Naive thymus-derived CD4-positive, alpha-beta T cell (primary cell): ENCODE results near the gene IFNA13. TPM values are rescaled to one million over a fixed set of nuclear protein-coding genes. Genes with fewer than 3 reads are reported as not detected.
"Not testable (repeated sequence)": the region's sequence is repeated elsewhere in the genome, so short reads cannot be mapped to it uniquely, and the experiment has no call there.

Experiments
- ATAC-seq: fragments of 150-1000 bp; cut with Tn5 transposase; 2 replicates; pipeline ENCODE4 v1.10.0; 2021; ENCODE audit warnings: mild to moderate bottlenecking, moderate library complexity
- CTCF ChIA-PET: fragments of 350-600 bp; sonication (Branson Sonifier 250); formaldehyde crosslinking; loops from one replicate; lab custom pipeline; 2021; ENCODE audit warnings: antibody characterized with exemption; lab: Charles Lee
- POLR2A ChIA-PET: fragments of 350-600 bp; sonication (Branson Sonifier 250); formaldehyde crosslinking; loops from one replicate; lab custom pipeline; 2021; ENCODE audit warnings: antibody characterized with exemption, inconsistent platforms; lab: Charles Lee
- DNase-seq, 9 donors: peaks; one replicate each; pipeline versions ENCODE4 v3.0.0 to v3.0.0-alpha.2; 2020 to 2022; ENCODE audit warnings: mixed read lengths in 1 of 9
- H3K27ac ChIP-seq: one replicate; pipeline ENCODE4 v1.7.0; 2013; ENCODE audit warnings: mild to moderate bottlenecking, low read depth, low read length, moderate library complexity
- H3K27me3 ChIP-seq, 2 donors: one replicate each; pipeline ENCODE4 v1.7.0; 2013; ENCODE audit warnings: low read length in 2 of 2, mild to moderate bottlenecking in 2 of 2, moderate library complexity in 2 of 2; ENCODE audit not compliant: control insufficient read depth in 2 of 2, insufficient read depth in 2 of 2
- H3K36me3 ChIP-seq, 3 experiments: 1 replicate in 2 of 3; 2 replicates in 1 of 3; pipeline ENCODE4 v1.7.0; 2013; ENCODE audit warnings: low read length in 3 of 3, mild to moderate bottlenecking in 3 of 3, moderate library complexity in 1 of 3; ENCODE audit not compliant: insufficient read depth in 3 of 3, control insufficient read depth in 2 of 3
- H3K4me1 ChIP-seq, 2 donors: one replicate each; pipeline ENCODE4 v1.7.0; 2013; ENCODE audit warnings: low read length in 2 of 2, mild to moderate bottlenecking in 2 of 2, moderate library complexity in 1 of 2; ENCODE audit not compliant: control insufficient read depth in 2 of 2, insufficient read depth in 2 of 2
- H3K4me3 ChIP-seq: 2 replicates; pipeline ENCODE4 v1.7.0; 2013; ENCODE audit warnings: mild to moderate bottlenecking, low read length
- H3K9me3 ChIP-seq, 3 experiments: 1 replicate in 2 of 3; 2 replicates in 1 of 3; pipeline ENCODE4 v1.7.0; 2013; ENCODE audit warnings: low read length in 3 of 3; ENCODE audit not compliant: control insufficient read depth in 2 of 3
- H3K27ac Mint-ChIP-seq, 9 donors: one replicate each; pipeline ENCODE4 v1.8.0; 2020 to 2022; ENCODE audit warnings: mixed read lengths in 9 of 9, mild to moderate bottlenecking in 8 of 9, moderate library complexity in 5 of 9, inconsistent platforms in 2 of 9
- H3K27me3 Mint-ChIP-seq, 5 donors: one replicate each; pipeline ENCODE4 v1.8.0; 2021 to 2022; ENCODE audit warnings: mixed read lengths in 5 of 5, mild to moderate bottlenecking in 1 of 5
- H3K36me3 Mint-ChIP-seq, 5 donors: one replicate each; pipeline ENCODE4 v1.8.0; 2020 to 2022; ENCODE audit warnings: mixed read lengths in 5 of 5, mild to moderate bottlenecking in 3 of 5, inconsistent platforms in 1 of 5
- H3K4me1 Mint-ChIP-seq, 7 donors: one replicate each; pipeline ENCODE4 v1.8.0; 2020 to 2022; ENCODE audit warnings: mixed read lengths in 7 of 7, mild to moderate bottlenecking in 3 of 7, inconsistent platforms in 1 of 7
- H3K4me3 Mint-ChIP-seq, 10 donors: one replicate each; pipeline ENCODE4 v1.8.0; 2020 to 2022; ENCODE audit warnings: mild to moderate bottlenecking in 10 of 10, mixed read lengths in 10 of 10, moderate library complexity in 6 of 10, inconsistent platforms in 2 of 10
- H3K9me3 Mint-ChIP-seq, 11 donors: one replicate each; pipeline ENCODE4 v1.8.0; 2020 to 2022; ENCODE audit warnings: mixed read lengths in 11 of 11, mild to moderate bottlenecking in 4 of 11, inconsistent platforms in 1 of 11, moderate library complexity in 1 of 11
- intact Hi-C, 2 donors: fragments of 100-400 bp; cut with micrococcal nuclease; formaldehyde crosslinking; loops; one replicate each; pipeline ENCODE4 v1.15.1; 2023
- polyA plus RNA-seq, 2 donors: library from polyadenylated mRNA; unstranded; fragments of 300-500 nt; fragmentation: Illumina TruSeq; gene quantifications; one replicate each; pipeline ENCODE4 v1.2.3, GENCODE V29; 2021
- total RNA-seq, 6 experiments: library from RNA in 5 of 6; stranded (reverse) in 5 of 6; gene quantifications; 1 replicate in 5 of 6; 2 replicates in 1 of 6; pipeline ENCODE4 v1.2.3 and lab custom pipeline; 2021 to 2026

The IFNA13 gene
- total and polyA plus RNA-seq, 7 experiments from 2014 or later = not detected

GRCh38 chr9:21371467-21371866, 3.6 kb upstream of the IFNA13 start:
- intact Hi-C loops, H3K4me1 Mint-ChIP-seq, POLR2A ChIA-PET, H3K4me3 ChIP-seq, DNase-seq, H3K27me3 ChIP-seq, CTCF ChIA-PET, H3K36me3 ChIP-seq, H3K4me1 ChIP-seq, H3K27ac ChIP-seq, H3K4me3 Mint-ChIP-seq, H3K36me3 Mint-ChIP-seq, H3K9me3 ChIP-seq, H3K27ac Mint-ChIP-seq, ATAC-seq: not testable (repeated sequence)
- Mint-ChIP-seq H3K9me3 (peaks cover 0 to 10% (median 0%) of the 10 kb centered on the region in 11 donors), H3K27me3 (peaks cover 17 to 50% (median 27%) of the 10 kb centered on the region in 5 donors)

DNA sequence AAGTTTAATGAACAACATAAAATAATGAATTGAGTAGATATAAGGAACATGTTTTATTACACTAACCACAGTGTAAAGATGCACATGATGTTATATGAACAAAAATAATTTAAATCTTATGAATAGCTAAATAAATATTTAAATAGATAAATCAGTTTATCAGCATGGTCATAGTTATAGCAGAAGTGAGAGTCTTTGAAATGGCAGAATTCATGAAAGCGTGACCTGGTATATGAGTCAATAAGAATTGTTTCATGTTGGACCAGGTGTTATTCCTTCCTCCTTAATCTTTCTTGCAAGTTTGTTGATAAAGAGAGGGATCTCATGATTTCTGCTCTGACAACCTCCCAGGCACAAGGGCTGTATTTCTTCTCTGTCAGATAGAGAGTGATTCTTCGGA, 688 bp downstream of the IFNA13 start:
- POLR2A ChIA-PET, H3K27ac ChIP-seq, CTCF ChIA-PET, H3K36me3 ChIP-seq, H3K4me3 Mint-ChIP-seq, H3K4me1 Mint-ChIP-seq, H3K9me3 ChIP-seq, intact Hi-C loops, H3K27ac Mint-ChIP-seq, H3K9me3 Mint-ChIP-seq, H3K36me3 Mint-ChIP-seq, H3K4me3 ChIP-seq, H3K4me1 ChIP-seq, DNase-seq, H3K27me3 ChIP-seq, ATAC-seq: not testable (repeated sequence)
- H3K27me3 Mint-ChIP-seq = peaks cover 17 to 61% (median 32%) of the 10 kb centered on the region in 5 donors

DNA sequence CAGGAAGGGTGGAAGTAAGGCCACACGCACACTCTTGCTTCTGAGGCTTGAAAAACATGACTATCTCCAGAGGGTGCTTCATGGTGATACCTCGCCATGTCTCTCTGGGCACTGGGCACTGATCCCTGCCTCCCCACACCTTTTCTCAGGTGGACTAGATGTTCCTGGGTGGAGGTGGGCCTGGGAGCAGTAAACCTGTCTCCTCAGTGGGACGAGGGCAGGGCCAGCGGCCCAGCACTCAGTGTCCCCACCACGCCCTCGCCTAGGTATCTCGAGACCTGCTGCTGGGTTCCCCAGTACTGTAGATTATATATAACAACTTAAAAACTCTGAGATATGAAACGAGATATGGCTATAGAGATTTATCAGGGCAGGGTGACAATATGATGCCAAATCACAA, 5.6 kb downstream of the IFNA13 start:
- H3K4me3 ChIP-seq = no peak overlapping the region
- no peak overlapping the region for H3K27ac Mint-ChIP-seq
- CTCF ChIA-PET = interaction anchor here (0.5 to 0.6 kb wide), 2 partner anchors 15 to 188 kb away, joined by 3 to 4 read pairs; no protein-coding TSS in a partner anchor
- ATAC-seq (no peak), DNase-seq (no peak)
- no peaks in the 10 kb centered on the region for H3K9me3 ChIP-seq
- H3K27me3 Mint-ChIP-seq = peaks cover 10 to 67% (median 20%) of the 10 kb centered on the region in 5 donors
- peaks cover 3 to 6% of the 10 kb centered on the region in 2 donors for H3K4me1 ChIP-seq
- no peak overlapping the region for H3K4me3 Mint-ChIP-seq
- POLR2A ChIA-PET = no interaction called here
- intact Hi-C loops = no loop called here
- H3K27ac ChIP-seq = no peak overlapping the region
- no peaks in the 10 kb centered on the region for H3K27me3 ChIP-seq
- no peaks in the 10 kb centered on the region for H3K9me3 Mint-ChIP-seq
- H3K36me3 ChIP-seq = no peaks in the 10 kb centered on the region
- H3K36me3 Mint-ChIP-seq = no peaks in the 10 kb centered on the region
- peaks cover 2 to 17% (median 14%) of the 10 kb centered on the region in 7 donors for H3K4me1 Mint-ChIP-seq

DNA sequence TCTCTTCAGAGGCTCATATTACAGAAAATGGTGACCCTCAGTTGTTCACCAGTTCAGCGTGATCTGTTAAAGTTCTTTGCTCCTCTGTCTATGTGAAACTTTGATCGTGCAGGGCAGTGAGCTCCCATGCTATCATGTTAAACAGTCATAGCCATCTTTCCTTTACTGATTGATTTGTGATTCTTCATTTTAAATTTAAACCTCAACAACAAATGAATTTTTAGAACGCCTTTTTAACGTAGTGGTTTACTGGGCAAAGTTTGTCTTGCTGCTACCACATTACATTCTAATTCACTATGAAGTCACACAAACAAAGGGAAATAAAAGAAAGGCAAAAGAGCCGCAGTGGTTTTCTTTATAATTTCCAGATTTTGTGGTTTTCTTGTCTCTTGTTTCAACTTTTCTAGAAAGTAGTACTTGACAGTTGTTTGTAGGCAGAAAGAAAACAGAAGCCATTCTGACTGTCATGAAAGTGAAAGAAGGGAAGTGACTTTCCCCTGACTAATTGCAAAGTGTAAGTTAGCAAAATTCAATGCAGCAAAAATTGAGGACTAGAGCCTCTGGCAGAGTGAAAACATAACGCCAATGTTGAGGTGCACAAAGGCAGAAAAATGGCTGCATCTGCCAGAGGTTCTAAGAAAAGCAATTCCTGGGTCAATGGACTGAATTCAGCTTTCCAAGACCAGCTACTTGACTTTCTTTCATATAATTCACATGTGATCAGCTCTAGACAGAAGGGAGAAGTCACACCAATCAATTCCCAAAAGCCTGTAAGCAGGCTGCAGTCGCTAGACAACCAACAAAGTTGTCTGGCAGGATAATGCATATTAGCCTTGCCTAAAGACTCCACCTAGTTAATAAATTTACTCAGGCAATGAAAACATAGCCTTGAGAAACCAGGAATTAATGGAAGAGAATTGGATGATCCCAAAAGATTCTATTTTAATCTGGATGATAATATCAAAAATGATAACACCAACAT, 10.1 kb downstream of the IFNA13 start:
- Mint-ChIP-seq H3K4me1 (peaks cover 4 to 27% (median 18%) of the 10 kb centered on the region in 7 donors), H3K27ac (peak overlapping the region; percentile 75 to 95 (median 88)), H3K9me3 (peaks cover 0 to 12% (median 6%) of the 10 kb centered on the region in 11 donors), H3K4me3 (peak overlapping the region; percentile 31 to 79 (median 72)), H3K27me3 (peaks cover 0 to 67% (median 6%) of the 10 kb centered on the region in 5 donors), H3K36me3 (peaks cover 0 to 7% (median 6%) of the 10 kb centered on the region in 5 donors)
- Histone ChIP-seq H3K36me3 (no peaks in the 10 kb centered on the region), H3K4me1 (peaks cover 3 to 6% of the 10 kb centered on the region in 2 donors), H3K9me3 (peaks cover 0 to 3% (median 0%) of the 10 kb centered on the region in 3 experiments), H3K27me3 (no peaks in the 10 kb centered on the region), H3K27ac (peak overlapping the region; percentile 68), H3K4me3 (peak overlapping the region; percentile 18)
- DNase-seq (peak in 6 of 9 donors; percentile 30 to 64 (median 48)), ATAC-seq (peak; percentile 72)
- ChIA-PET POLR2A (interaction anchor here (2.4 kb wide), 1 partner anchor 23 kb away, joined by 12 read pairs; the partner anchor contains the start of gene KLHL9), CTCF (interaction anchor here (0.6 to 0.8 kb wide), 3 partner anchors 10 to 31 kb away, joined by 3 read pairs; no protein-coding TSS in a partner anchor)
- intact Hi-C loops = loop anchor here (1.0 to 2.0 kb wide), 4 partner anchors 19 to 39 kb away; partner anchors contain the start of gene KLHL9 (in 2 of the 2)

GRCh38 chr9:21350787-21351186, 17.1 kb downstream of the IFNA13 start, which contains the start of gene IFNA6:
Gene IFNA6 (minus strand): TSS chr9:21350887. CDS start chr9:21350887, 0 bp downstream.
- POLR2A ChIA-PET = no interaction called here
- CTCF ChIA-PET = no interaction called here
- peaks cover 0 to 6% of the 10 kb centered on the region in 2 donors for H3K27me3 ChIP-seq
- DNase-seq (no peak), ATAC-seq (no peak)
- no peak within 1 kb of the TSS for H3K4me3 Mint-ChIP-seq
- H3K27ac ChIP-seq = no peak within 1 kb of the TSS
- no peaks in the 10 kb centered on the region for H3K4me1 Mint-ChIP-seq
- intact Hi-C loops = no loop called here
- no peak within 1 kb of the TSS for H3K27ac Mint-ChIP-seq
- H3K9me3 ChIP-seq = peaks cover 0 to 3% (median 0%) of the 10 kb centered on the region in 3 experiments
- peaks cover 0 to 12% (median 7%) of the 10 kb centered on the region in 11 donors for H3K9me3 Mint-ChIP-seq
- peaks cover 9 to 78% (median 17%) of the 10 kb centered on the region in 5 donors for H3K27me3 Mint-ChIP-seq
- no peaks in the 10 kb centered on the region for H3K4me1 ChIP-seq
- H3K36me3 Mint-ChIP-seq = peaks cover 0 to 7% (median 6%) of the 10 kb centered on the region in 5 donors
- H3K4me3 ChIP-seq = no peak within 1 kb of the TSS
- no peaks in the 10 kb centered on the region for H3K36me3 ChIP-seq

DNA sequence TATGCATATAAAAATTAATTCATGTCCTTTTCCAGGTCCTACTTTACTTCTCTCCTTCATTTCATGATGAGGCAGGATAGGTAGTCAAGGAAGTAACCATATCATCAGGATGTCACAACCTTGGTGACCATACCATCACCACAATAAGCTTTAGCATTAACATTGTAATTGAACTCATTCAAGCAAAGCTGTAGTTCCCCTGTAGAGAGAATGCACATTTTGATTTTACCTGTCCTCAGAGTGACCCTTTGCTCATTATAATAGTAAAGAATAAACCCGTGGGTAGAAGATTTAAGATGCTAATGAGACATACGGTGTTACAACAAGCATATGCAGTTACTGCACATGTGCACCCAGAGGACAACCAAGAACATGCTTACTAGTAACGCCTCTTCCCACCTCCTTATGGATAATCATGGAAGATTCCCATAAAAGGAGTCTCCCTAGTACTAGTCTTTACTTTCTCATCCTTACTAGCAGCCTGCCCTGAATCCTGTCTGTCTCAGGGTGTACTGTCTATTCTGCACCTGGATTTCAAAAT, 19.4 kb downstream of the IFNA13 start:
- Mint-ChIP-seq H3K9me3 (peaks cover 0 to 4% (median under 1%) of the 10 kb centered on the region in 11 donors), H3K27me3 (peaks cover 16 to 76% (median 23%) of the 10 kb centered on the region in 5 donors), H3K27ac (no peak overlapping the region), H3K4me3 (no peak overlapping the region), H3K36me3 (peaks cover 0 to 6% (median 0%) of the 10 kb centered on the region in 5 donors), H3K4me1 (no peaks in the 10 kb centered on the region)
- CTCF ChIA-PET = interaction anchor here (1.2 kb wide), 1 partner anchor 9 kb away, joined by 3 read pairs; no protein-coding TSS in a partner anchor
- H3K4me3 ChIP-seq = no peak overlapping the region
- H3K36me3 ChIP-seq = no peaks in the 10 kb centered on the region
- DNase-seq (no peak), ATAC-seq (no peak)
- no peaks in the 10 kb centered on the region for H3K9me3 ChIP-seq
- no peaks in the 10 kb centered on the region for H3K4me1 ChIP-seq
- H3K27me3 ChIP-seq = peaks cover 0 to 9% of the 10 kb centered on the region in 2 donors
- no peak overlapping the region for H3K27ac ChIP-seq
- POLR2A ChIA-PET = no interaction called here
- intact Hi-C loops = no loop called here
